HG03469 (cell line): ENCODE results near the gene LRRC42.

ENCODE experiments used
- ATAC-seq: cut with Tn5 transposase; IDR thresholded peaks from one replicate; pipeline ENCODE4 v1.9.1; 2021; ENCODE audit warnings: mild to moderate bottlenecking, moderate library complexity, moderate number of reproducible peaks; ENCODE audit not compliant: unreplicated experiment

Gene LRRC42

GRCh38 chr1:53946252-53947171 is at the start of gene LRRC42:
TSS of gene LRRC42 (plus strand) at chr1:53946350. CDS start at chr1:53952000, 5,650 bp downstream.
- peak; percentile 27 for ATAC-seq

- no peak for ATAC-seq
Measured at GRCh38 chr1:53896635-53897229, 49.4 kb upstream of the LRRC42 start.

- no peak for ATAC-seq
Measured at GRCh38 chr1:53899206-53899628, 46.9 kb upstream of the LRRC42 start.

DNA sequence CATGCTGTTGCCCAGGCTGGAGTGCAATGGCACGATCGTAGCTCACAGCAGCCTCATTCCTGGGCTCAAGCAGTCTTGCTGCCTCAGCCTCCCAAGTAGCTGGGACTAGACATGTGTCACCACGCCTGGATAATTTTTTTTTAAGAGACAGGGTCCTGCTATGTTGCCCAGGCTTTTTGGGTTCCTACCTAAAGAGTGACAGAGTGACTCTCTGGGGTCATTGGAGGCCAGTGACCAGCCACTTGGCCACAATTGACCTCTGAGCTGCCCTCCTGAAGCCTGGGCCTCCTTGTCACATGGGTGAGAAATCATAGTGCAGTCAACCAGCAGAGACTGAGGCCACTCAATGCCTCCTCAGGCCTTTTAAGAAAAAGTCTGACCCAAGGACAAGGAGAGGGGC is 46.4 kb upstream of the LRRC42 start:
- no peak for ATAC-seq

GRCh38 chr1:53902235-53903138 is 43.7 kb upstream of the LRRC42 start:
- ATAC-seq = no peak

DNA sequence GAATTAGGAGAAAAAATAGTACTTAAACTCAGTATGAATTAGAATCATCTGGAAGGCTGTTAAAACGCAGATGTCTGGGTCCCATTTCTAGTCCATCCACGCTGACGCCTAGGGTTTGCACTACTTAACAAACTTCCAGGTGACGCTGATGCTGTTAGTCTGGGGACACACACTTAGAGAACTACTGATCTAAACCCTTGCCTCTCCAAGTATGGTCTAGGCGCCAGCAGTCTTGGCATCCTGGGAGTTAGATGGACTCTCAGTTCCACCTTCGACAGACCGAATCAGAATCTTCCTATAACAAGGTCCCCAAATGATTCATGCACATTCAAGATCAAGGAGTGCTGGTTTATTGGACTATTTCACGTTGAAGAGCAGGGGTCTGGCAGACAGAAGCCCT is 40.6 kb upstream of the LRRC42 start:
- no peak for ATAC-seq

DNA sequence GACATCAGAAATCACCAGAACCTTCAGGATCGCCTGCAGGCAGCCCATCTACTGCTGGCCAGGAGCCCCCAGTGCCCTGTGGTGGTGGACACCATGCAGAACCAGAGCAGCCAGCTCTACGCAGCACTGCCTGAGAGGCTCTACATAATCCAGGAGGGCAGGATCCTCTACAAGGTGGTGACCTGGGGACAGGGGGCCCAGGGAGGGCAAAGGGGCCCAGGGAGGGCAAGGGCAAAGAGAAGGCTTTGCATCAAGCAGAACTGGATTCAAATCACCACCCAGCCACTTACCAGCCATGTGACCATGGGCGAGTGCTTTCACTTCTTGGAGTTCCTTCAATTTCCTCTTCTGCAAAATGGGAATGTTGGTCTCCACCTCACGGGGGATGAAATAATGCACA is 40.0 kb upstream of the LRRC42 start:
- ATAC-seq = no peak

- no peak for ATAC-seq
Measured at GRCh38 chr1:53909946-53910345, 36.2 kb upstream of the LRRC42 start.

GRCh38 chr1:53911442-53911841 is 34.7 kb upstream of the LRRC42 start:
- no peak for ATAC-seq

DNA sequence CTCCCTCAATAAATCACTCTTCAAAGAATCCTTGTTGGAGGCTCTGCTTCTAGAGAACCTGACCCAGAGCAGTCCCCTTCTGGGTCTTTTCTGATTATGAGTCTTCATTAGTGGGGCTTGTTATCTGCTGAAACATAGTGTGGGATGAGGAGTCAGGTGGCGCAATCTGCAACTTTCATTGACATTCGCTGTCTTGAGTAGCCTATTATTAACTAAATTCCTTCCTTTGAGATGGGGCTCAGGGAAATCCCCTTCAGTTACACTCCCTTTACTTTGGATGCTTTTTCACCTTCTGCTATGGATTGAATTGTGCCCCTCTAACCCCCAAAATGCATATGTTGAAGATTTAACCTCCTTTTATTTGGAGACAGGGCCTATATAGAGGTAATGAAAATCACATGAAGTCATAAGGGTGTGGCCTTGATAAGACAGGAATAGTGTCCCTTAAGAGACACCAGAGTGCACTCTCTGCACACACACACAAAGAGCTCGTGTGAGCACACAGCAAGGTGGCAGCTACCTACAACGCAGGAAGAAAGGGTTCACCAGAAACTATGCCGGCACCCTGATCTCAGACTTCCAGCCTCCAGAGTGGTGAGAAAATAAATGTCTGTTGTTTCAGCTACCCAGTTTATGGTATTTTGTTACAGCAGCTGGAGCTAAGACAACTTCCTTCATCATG is 32.7 kb upstream of the LRRC42 start:
- no peak for ATAC-seq

- ATAC-seq = no peak
Measured at GRCh38 chr1:53918343-53918742, 27.8 kb upstream of the LRRC42 start.

- ATAC-seq = no peak
Measured at GRCh38 chr1:53919675-53920066, 26.5 kb upstream of the LRRC42 start.

DNA sequence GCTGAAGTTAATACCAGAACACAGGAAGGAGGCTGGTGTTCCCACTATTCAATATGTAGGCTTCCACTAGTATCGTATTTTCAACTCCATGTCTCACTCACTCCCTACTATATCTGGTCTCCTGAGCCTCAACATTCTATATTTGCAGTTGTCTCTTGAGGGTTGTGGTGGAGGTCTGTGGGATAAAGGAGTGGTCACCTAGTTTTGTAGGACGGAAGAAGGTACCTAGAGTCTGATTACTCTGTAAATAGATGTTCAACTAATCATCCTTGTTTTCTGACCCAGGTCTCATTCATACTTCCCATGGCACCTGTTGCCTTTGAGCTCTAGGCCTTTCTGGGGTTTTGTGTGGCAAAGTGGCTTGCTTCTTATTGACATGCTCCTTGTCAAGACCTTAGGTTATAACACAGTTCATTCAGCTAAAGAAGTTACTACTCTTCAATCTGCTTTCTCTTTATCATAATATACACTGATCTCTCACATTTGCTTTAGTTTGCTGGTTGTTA is 18.7 kb upstream of the LRRC42 start:
- no peak for ATAC-seq

- ATAC-seq = no peak
Measured at GRCh38 chr1:53929246-53929960, 16.7 kb upstream of the LRRC42 start.

DNA sequence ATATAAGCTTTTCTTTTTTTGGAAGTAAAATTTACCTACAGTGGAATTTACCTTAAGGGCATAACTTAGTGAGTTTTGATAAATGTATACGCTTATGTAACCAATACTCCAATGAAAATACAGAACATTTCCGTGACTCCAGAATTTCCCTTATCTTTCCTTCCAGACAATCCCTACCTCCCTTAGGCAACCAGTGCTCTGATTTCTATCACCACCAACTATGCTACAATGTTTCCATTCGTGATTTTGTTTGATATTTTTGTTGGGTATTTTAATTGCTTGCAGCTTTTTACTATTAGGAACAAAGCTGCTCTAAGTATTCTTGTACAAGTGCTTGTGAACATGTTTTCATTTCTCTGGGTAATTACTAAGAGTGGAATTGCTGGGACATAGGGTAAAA is 15.2 kb upstream of the LRRC42 start:
- no peak for ATAC-seq

- no peak for ATAC-seq
Measured at GRCh38 chr1:53931523-53931922, 14.6 kb upstream of the LRRC42 start.

DNA sequence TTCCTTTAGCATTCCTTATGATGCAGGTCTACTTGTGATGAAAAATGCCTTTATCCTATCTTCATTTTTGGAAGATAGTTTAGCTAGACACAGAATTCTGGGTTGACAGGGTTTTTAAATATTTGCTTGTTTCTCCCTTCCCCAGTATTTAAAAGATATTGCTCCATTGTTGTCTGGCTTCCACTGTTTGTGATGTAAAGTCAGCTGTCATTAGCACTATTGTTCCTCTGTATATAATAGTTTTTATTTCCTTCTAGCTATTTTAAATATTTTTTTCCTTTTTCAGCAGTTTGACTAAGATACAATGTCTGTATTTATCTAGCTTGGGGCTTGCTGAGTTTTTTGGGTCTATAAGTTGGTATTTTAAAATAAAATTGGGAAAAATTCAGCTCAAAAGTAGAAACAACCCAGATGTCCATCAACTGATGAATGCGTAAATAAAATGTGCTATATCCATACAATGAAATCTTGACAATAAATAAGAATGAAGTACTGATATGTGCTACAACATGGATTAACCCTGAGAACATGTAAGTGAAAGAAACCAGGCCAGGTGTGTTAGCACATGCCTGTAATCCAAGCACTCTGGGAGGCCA is 11.9 kb upstream of the LRRC42 start:
- no peak for ATAC-seq

- ATAC-seq = no peak
Measured at GRCh38 chr1:53936430-53936829, 9.7 kb upstream of the LRRC42 start.

DNA sequence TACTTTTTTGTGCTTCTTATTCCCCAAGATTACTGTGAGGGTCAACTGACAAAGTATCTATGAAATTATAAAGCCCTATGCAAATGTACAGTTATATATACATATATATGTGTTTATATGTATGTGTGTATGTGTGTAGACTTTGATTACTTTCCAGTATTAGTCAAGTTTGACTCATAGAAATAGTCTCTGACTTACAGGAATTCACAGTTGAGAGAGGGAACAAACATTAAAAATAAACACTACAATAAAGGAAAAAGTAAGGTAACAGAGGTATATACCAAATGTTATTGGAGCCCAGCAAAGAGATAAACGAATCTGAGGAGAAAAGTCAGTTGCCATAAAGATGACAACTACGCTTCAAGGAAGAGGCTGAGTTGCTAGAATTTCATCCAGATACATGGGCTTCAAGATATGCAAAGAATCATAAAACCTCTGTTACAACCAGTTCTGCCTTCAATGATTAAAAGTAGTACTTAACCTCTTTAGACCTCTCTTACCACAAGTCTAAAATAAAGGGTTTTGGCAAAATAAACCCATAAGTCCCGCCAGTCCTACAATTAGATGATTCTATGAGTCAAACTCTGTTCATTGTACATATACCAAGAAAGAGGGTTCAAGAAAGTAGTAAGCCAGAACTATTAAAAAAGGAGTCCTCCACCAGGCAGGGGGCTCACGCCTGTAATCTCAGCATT is 7.9 kb upstream of the LRRC42 start:
- ATAC-seq = no peak
